GM19324 (cell line): ENCODE measurements around the gene TOB2.
"Not testable (repeated sequence)": the region's sequence is repeated elsewhere in the genome, so short reads cannot be mapped to it uniquely, and the experiment has no call there.

Experiments
- ATAC-seq: cut with Tn5 transposase; IDR thresholded peaks from one replicate; pipeline ENCODE4 v1.9.1; 2021; ENCODE audit warnings: mild to moderate bottlenecking, moderate library complexity; ENCODE audit not compliant: unreplicated experiment, low FRiP score

TOB2 gene

DNA sequence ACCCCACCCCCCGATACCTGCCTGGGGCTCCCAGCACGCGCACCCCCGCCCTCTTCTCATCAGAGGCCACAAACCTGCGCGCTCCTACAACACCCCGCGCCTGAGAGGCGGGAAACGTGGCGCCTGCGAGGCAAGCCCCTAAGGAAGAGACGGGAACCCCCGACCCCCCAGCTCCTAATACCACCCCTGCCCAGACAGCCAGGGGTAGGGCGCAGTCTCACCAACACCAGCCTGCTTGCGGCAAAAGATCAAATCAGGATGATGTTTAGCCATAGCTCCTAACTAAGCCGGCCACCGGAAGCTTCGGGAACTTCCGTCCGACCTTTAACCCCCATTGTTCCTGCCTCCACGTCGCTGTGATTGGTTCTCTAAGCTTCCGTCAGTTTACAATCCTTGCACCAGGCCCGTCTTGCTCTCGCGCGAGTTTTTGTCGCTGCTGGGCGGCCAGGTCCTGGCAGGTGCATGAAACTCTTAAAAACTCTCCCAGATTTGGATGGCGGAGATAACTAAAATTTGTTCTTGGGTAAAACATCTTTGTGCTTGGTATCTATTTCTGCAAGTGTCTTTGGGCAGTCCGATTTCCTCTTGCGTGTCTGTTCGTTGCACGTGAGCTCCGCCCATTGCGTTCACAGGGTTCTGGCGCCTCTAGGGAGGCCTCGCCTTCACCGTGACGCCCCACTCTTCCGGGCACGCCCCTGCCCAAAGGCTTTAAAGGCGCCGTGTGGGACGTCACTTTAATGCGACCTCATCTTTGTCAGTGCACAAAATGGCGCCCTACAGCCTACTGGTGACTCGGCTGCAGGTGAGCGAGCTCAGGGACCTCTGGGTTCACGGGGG, 22.0 kb upstream of the TOB2 start, which contains the start of the genes ACO2 and PHF5A:
Gene ACO2 (plus strand): TSS at position 737 of the 837 bp plus-strand sequence. CDS start 30 bp downstream, at position 767.
Gene PHF5A (minus strand): TSS at position 312 of the 837 bp plus-strand sequence. CDS start 39 bp downstream, at position 273.
- ATAC-seq = peak; percentile 92

DNA sequence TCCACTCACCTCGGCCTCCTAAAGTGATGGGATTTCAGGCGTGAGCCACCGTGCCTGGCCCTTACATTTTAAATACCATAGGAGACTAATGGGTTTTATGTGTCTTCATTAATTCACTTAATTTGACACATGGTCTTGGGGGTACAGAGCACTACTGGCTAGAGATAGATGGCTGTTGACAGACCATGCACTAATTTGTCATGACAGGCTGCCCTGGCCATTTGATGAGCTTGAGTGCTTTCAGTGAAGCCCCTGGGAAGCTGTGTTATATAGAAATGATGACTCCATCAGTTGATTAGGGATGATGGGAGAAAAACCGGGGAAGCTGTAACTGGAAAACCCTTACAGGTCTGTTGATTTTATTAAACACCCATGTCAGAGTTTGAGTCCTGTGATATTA, 15.3 kb upstream of the TOB2 start:
- ATAC-seq = no peak

DNA sequence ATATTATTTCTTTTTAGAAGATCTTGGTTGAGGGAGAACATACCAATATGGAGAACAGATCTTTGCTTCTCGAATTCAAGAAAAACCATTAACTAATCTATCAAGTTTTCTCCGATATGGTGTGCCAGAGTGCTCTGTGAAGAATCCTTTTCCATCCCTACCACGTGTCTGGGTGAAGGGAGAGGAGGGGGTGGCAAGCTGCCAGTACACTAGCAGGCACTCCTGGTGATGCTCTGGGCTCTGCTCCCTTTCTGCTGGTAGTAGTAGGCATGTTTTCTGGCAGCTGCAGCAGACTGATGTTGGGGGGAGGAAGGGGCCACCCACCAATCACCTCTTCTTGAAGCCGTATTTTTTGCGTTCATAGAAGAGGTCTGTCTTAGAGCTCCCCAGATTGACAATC, 13.5 kb upstream of the TOB2 start:
- ATAC-seq = not testable (repeated sequence)

DNA sequence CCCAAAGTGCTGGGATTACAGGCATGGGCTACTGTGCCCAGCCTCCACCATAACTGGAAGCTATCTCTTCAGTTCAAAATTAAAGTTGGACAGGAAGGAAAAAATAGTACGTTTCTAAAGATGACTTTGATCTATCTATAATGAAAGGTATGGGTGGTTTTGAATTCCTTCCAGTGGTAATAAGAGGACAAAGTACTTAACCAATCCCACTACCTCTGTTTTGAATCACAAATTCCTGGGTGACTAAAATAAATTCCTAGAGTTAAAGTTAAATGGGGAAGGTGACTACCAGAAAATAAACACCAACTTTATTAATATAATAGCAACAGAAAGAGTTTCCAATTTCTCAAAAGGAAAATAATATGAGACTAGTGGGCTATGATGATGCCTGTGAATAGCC, 12.8 kb upstream of the TOB2 start:
- no peak for ATAC-seq

DNA sequence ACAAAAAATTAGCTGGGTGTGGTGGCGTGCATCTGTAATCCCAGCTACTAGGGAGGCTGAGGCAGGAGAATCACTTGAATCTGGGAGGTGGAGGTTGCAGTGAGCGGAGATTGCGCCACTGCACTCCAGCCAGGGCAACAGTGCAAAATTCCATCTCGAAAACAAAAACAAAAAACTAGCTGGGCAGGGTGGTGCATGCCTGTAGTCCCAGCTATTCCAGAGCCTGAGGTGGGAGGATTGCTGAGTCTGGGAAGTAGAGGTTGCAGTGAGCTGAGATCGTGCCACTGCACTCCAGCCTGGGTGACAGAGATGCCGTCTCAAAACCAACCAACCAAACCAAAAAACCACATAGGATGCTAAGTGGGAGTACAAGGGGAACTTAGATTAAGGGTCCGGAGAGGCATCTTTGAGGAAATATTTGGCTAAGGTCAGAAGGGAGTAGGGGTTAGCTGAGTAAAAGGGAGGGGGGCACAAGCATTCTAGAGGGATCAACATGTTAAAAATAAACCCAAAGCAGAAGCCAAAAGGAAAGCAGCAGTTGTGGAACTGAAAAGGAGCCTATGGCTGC, 11.6 kb upstream of the TOB2 start:
- ATAC-seq = no peak

DNA sequence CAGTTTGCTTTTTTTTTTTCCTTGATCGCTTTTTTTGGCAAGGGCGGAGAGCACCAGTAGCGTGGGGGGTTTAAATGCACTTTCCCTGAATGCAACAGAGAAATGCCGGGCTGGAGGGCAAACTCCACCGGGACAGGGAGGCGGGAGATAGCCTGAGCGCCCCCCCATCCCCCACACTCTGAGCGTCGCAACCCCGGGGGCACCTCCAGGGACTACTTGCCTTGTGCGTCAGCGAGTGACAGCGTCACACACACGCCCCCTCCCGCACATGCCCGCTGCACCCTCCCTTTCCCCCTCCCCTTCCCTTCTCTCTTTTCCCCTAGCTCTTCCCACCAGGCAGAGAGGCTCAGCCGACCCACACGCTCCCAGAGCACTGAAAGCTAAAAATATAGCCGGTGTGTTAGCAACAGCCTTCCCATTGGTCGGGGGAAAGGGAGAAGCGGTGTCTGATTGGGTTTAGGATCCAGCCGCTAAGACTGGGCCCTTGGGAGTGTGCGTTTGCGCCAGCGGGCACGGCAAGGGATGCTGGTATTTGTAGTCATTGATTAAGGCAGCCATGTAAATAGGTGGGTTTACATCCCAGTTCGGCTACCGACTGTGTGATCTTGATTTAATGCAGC, 1.7 kb upstream of the TOB2 start:
- peak; percentile 50 for ATAC-seq

DNA sequence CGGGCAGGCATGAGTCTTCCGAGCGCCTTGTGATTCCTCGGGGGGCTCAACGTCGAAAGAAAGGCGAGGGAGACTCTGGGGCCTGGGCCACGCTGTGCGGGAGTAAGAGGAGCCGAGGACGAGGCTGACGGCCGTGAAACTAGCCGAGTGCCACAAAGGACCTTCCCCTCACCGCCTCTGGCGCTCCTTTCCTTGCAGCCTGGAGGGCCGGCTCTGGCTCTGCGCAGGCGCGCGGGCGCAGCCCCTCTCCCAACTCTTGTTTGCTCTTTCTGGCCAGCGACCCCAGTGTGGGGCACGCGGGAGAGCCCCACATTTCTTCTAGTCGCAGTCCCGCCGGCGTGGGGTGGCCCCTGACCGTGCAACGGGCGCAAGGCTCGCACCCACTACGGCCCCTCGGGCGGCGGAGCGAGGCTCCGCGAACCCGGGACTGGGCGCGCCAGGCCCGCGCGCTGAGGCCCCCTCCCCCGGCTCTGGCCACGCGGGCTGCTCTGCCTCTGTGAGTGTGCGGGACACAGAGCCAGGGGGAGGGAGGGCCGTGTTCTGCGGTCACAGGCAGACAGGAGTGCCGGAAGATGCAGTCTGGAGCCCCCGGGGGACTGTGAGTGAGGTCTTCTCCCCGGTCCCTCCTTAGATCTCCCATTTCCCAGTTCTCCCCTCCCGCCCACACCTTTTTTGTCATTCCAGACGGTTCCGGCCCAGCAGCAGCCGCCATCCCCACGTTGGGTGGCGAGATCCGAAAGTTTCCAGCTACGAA, 1.0 kb upstream of the TOB2 start:
- ATAC-seq = no peak

DNA sequence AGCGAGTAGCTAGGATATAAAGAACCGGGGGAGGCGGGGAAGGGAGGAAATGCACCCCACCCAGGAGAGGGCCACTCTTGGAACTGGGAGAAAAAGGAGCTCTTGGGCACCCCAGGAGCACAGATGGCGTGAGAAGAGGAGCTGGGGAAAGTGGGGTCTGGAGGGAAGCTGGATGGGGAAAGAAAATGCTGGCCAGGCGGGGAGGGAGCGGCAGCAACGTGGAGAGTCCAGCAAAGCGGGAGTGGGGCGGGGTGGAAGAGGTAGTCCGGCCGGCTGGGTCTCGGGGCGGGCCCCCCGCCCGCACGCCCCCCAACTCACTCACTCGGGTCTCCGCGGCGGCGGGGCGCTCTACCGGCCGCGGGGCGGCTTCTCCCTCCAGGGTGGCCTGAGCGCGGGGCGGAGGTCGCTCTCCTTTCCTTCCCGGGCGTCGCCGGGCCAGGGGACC, 522 bp downstream of the TOB2 start:
- ATAC-seq = no peak

DNA sequence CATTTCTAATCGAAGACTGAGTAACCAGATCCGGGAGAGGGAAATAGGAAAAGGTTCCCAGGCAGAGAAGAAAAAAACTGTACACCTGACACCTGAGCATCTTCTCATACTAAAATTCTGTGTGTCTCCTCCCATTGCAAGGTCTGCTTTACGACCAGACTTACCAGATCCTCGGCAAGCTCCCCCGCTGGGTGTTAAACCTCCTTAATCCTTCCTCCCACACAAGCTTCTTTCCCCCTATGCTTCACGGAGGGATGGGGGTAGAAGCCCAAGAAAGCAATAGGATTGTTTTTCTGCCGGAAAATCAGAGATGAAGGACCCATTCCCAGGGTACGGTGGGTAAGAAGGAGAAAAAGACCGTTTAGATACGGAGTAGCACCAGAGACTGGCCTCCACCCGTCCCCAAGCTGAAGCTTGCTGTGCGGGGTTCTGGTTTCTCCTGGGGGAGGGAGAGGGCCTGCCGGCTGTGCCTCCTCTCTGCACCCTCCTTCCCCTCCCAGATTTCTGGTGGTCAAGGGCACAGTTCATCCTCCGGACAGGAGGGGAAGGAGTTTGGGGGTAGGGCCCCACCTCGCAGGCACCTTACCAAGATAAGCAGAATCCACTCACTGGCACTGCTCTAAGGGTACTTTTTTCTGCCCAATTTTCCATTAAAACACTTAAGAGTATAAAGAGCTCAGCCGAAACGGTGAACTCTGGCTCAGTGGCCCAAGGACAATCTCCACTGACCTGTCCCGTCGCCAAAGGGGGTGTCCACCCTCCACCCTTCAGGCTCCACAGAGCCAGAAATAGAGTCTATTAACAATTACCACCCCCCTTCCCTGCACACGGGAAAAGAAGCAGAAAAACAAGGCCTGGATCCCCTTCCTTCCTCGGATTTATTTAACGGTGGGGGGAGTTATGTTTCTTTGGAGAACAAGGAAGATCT, 1.2 kb downstream of the TOB2 start:
- ATAC-seq = no peak

DNA sequence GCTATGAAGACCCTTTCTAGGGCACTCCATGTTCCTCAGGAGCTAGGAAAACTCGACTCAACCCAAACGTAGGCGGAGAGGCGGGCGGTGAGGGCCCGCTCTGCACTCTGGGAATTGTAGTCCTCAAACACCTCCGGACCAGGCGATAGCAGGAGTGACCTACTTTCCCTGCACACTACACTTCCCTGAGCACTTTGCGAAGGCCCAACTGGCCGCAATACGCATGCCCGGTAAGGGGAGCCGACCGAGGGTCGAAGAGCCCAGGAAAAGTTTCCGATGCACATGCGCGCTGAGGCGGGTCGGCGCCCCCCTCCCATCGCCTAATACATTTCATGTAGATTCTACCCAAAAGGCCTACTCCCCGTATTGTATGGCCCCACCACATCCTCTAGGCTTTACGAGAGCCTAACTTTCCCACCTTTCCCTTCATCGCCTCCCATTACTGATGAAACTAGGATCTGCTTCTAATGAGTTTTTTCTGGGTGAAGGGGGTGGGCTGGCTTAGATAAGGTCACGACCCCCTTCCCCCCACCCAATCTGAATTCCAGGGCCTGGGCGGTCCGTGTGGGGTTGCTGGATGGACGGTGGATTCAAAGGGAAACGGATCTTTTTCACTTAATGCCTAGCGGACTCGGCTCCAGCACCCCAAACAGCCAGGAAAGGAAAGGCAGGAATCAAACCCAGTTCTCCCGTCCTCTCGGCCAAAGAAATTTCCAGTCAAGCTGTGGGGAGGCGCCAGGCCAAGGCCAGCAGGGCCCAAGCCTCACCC, 2.1 kb downstream of the TOB2 start:
- ATAC-seq = peak; percentile 37

DNA sequence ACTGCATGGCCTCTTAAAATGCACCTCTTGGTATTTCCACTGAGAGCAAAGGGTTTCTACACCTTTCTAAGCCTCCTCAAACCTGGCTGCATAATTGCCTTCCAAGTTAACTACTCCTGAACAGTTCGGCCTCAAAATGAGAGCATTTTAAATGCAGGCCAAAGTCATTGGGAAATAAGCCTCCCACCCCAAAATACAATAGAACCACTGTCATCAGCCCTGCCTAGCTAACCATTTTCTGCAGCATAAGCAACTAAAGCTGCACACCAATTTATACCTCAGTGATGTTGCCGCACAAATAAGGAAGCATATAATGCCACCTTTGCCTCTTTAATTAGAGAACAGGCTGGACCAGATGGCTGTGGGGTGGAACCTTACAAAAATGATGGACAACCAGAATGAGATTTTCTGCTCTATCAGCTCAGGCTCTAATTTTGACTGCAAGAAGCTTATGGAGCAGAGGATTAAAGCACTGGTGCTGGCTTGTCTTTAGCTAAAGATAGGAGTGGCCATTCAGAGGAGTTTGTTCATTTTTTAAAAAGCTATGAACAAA, 4.3 kb downstream of the TOB2 start:
- no peak for ATAC-seq

DNA sequence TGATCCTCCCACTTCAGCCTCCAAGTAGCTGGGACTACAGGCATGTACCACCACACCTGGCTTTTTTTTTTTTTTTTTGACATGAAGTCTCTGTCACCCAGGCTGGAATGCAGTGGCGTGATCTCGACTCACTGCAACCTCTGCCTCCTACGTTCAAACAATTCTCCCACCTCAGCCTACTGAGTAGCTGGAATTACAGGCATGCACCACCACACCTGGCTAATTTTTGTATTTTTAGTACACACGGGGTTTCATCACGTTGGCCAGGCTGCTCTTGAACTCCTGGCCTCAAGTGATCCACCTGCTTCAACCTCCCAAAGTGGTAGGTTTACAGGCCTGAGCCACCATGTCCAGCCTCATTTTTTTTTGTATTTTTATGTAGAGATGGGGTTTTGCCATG, 6.1 kb downstream of the TOB2 start:
- not testable (repeated sequence) for ATAC-seq

DNA sequence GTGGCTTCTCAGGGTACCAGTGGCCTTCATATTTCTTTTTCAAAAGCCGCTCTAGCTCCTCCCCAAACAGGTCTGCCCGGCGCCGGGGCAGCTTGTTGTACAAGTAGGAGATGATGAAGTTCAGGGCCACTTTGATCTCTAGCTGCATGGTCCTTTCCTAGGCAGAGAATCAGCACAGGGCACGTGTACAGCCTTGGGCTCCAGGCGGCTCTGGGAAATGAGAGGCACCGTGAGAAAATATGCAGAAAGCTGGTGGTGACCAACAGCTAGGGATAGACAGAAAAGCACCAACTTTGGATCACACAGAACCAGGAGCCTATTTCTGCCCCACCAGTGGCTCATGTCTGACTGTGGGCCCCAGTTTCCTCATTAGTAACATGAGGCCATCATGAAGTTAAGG, 9.4 kb downstream of the TOB2 start:
- ATAC-seq = no peak

DNA sequence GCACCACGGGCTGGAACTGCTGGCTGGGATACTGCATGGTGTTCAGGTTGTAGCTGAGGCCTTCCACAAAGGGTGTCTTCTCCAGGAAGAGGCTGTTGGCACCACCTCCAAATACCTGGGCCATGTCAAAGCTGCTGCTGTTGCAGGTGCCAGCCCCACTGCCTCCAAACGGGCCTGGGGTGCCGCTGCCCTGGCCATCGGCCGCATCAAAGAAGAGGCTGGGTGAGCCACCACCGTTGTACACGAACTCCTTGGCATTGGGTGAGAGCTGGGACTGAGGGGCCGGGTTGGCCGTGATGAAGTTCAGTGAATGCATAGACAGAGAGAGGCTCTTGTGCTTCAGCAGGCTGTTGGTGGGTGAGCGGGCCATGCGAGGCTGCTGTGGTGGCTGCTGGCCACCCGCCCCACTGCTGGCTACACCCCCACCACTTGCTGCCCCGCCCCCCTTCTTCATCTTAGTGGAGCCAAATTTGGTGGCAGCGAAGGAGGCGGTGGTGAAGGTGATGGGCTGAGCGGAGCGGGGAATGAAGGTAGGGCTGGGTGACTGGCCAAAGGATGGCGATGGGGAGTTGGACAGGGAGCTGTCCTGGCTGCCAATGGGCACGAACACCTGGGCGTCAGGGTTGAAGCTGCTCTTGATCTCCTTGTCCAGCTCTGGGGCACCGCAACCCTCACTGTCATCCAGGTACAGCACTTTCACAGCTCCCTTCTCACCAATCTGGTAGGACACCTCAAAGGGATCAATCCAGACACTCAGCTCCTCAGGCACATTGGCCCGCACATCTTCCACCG, 10.1 kb downstream of the TOB2 start:
- no peak for ATAC-seq

DNA sequence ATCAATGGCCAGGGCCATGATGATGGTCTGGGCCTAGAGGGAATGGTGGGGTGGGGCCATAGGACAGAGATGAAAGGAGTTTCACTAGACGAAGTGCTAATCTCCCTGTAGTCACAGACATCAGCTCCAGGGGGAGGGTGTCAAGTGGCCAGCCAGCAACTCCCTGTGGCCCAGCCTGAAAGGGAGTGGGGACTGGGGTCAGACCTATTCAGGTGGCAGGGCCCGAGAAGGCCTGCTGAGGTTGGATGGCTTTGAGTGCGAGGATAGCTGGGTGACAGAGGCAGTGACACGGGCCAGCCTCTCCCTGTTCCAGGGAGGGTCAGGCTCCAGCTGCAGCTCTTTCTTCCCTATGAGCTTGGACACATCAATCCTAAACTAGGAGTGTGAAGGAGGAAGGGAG, 11.0 kb downstream of the TOB2 start:
- ATAC-seq = no peak

DNA sequence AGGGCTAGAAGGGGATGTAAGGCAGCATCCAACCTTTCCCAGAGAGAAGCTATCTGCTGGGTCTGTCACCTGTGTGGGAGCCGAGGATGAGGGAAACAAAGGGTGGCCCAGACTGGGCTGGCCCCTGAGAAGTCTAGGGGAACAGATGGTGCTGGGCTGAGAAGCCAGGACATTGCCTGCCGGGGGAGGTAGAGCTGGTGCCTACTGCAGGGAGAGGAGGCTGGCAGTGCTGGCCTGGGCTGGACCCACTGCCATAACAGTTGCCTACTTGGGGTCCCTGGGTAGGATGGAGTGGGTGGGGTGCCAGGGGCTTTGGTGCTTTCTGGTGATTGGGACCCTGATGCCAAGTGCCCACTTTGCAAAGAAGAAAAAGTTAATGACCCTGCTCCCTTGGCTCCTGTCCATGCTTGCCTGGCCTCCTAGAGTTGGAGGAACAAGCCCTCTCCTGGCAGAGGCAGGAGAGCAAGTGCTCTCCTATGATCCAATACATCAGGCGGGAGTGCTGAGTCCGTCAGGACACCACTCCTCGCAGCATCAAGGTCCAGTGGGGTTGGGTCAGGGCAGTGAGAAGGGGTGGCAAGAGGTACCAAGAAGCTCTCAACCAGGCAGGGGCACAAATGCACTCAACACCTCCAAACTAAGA, 12.1 kb downstream of the TOB2 start:
- not testable (repeated sequence) for ATAC-seq

DNA sequence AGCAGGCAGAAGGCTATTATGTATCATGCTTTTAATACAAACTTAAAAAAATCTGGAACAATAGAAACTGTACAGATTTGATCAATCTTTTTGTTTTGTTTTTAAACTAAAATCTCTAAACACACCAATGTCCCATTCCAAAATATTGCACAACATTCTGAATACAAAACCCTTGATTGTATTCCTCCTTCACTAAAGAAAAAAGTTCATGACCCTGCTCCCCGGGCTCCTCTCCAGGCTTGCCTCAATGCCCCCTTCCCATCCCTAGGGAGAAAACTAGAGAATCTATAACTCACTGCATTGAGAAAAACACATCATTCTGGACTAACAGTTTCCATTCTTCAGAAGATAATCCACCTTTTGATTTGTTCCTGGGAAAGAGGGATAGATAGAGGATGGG, 13.1 kb downstream of the TOB2 start:
- not testable (repeated sequence) for ATAC-seq
